Measurements from ENCODE around the gene ZNF320.
"Not testable (repeated sequence)": the region's sequence is repeated elsewhere in the genome, so short reads cannot be mapped to it uniquely, and the experiment has no call there.

Gene ZNF320

DNA sequence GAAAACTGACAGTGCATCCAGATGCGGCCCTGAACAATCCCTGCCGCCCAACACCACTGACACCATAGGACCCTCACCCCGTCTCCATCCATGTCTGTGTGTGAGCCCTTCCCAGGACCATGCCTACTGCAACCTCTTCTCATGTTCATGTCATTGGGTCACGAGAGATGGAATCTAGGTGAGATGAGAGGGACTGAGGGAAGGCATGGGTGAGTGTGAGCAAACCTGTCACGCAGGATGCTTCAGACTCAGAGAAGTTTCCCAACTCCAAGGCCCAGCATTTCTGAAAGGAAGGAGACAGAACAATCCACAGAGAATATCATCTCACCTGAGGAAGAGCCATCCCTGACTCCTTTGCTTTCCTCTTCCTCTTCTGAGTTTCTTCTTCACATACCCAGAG lies 20.1 kb upstream of the ZNF320 start:
- DNase-seq, result no peak

DNA sequence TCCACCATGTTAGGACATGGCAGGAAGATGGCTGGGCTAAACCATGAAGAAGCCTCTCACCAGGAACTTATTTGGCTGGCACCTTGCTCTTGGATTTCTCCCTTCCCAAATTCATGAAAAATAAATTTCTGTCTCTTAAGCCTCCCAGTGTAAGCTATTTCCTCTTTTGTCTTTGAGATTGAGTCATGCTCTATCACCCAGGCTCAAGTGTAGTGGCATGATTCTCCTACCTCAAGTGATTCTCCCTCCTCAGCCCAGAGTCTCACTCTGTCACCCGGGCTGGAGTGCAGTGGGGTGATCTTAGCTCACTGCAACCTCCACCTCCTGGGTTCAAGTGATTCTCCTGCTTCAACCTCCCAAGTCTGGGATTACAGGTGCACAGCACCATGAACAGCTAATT lies 13.2 kb upstream of the ZNF320 start:
- no peak for DNase-seq

DNA sequence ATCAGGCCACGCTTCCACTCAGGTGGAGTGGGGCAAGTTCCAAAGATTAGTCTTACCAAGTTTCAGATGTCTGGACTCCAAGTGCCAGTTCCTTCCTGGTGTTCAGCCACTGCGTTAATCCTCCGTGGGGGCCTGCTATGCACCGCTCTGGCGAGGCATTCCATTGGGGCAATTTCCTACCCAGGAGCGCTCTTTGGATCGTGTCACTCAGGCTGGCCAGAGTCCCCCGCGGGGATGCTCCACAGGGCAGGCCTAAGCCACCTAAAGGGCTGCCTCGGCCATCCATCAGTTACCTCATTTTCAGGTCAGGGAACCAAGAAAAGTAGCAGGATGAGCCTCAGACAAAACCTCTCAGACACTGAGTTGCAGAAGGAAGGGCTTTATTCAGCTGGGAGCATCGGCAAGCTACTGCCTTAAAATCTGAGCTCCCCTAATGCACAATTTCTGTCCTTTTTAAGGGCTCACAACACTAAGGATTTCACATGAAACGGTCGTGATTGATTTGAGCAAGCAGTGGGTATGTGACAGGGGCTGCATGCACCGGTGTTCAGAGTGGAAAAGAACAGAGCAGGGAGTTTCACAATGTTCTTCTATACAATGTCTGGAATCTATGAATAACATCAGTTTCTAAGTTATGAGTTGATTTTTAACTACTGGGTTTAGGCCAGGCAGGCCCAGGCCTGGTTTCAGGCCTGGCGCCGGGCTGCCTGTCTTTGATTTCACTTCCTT lies 6.8 kb upstream of the ZNF320 start:
- DNase-seq, result not testable (repeated sequence)

DNA sequence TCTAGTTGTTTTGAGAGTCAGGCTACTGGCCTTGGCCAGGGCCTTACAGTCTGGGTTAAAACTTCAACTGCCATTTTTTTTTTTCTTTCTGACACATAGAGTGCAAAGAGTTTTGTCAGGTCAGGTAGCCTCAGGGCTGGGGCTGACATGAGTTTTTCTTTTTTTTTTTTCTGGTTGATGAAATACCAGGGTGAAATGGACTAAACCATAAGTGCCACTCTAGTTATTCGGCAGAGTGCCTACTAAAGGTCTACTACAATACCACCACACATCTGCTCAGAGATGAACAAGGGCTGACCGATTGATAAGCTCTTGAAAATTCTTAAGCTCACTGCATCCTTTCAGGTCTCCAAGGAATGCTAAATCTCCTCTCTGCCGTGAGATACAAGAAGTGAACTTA lies 4.4 kb upstream of the ZNF320 start:
- DNase-seq, result no peak

DNA sequence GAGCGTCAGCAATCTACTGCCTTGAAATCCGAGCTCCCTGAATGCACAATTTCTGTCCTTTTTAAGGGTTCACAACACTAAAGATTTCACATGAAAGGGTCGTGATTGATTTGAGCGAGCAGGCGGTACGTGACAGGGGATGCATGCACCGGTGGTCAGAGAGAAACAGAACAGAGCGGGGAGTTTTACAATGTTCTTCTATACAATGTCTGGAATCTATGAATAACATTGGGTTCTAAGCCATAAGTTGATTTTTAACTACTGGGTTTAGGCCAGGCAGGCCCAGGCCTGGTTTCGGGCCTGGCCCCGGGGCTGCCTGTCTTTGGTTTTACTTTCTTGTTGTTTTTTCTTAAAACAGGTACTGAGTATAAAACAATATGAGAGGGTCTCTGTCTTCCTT lies 1.2 kb upstream of the ZNF320 start:
- not testable (repeated sequence) for DNase-seq

DNA sequence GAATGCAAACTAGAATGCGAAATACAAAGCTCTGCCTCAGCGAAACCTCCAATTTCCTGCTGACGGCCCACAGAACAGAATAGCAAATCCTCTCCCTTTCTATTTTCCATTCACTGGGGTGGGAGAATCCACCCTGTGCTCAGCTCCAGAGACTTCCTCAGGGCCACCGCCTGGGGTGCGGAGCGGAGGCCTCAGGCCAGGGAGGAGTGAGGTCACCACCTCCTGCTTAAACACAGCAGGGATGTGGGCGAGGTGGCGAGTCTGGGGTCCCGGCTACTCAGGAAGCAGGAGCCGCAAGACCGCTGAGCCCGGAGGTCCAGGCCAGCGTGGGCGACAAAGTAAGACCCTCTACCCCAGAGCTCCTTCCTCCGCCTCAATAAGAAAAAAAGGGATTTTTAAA lies 666 bp upstream of the ZNF320 start:
- no peak for DNase-seq

DNA sequence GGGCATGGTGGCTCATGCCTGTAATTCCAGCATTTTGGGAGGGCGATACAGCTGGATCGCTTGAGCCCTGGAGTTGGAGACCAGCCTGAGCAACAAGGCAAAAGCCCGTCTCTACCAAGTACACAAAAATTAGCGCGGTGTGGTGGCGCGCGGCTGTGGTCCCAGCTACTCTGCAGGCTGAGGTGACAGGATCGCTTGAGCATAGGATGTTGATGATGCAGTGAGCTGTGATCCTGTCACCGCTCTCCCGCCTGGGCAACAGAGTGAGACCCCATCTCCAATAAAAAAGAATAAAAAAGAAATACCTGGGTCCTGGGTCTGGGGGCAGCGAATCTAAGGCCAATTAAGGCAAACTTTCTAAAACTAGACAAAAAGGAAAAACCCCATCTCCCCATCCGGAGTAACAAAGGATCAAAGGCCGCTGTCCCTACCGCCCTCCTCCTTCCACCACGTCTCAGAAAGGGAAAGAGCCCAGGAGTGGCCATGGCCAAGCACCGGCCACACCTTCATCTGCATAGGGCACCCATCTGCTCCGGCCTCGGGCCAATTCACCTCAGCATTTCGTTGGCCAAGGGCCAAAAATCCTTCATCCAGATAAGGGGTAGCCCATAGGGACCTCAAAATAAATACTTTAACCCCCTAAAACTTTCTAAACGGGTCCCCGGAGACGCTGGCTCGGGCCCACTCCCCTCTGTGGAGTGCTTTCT lies 851 bp downstream of the ZNF320 start:
- DNase-seq, result no peak

DNA sequence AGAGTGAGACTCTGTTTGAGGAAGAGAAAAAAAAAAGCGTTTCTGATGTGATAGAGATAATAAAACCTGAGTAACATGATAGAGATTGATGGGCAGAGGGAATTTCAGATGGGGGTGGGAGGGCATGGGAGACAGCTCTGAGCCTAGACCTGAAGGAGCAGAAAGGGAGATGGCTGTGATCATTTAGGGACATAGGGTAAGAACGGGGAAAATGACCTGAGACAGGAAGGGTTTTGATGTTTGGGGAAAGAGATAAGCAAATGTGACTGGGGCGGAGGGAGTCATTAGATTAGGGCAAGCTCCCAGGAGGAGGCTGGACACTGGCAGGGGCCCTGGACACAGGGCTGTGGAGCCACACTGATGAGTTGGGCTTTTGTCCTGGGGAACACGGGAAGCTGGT lies 6.1 kb downstream of the ZNF320 start:
- no peak for DNase-seq

DNA sequence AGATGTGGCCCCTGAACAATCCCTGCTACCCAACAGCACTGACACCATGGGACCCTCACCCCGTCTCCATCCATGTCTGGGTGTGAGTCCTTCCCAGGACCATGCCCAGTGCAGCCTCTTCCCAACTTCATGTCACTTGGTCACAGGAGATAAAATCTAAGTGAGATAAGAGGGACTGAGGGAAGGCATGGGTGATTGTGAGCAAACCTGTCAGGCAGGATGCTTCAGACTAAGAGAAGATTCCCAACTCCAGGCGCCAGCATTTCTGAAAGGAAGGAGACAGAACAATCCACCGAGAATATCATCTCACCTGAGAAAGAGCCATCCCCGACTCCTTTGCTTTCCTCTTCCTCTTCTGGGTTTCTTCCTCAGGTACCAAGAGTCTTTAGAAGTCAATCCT lies 7.5 kb downstream of the ZNF320 start:
- no peak for DNase-seq

DNA sequence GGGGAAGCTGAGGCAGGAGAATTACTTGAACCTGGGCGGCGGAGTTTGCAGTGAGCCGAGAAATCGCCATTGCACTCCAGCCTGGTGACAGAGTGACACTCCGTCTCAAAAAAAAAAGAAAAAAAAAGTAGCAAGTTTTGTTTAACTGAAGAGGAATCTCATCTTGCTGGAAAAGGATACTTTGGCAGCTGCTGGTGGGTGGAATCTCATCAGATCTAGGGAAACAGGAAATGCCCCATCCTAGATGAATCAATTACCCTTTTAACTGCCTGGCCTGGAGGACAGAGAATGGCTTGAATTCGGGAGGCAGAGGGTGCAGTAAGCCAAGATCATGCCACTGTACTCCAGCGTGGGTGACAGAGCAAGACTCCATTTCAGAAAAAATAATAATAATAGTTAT lies 8.4 kb downstream of the ZNF320 start:
- DNase-seq, result no peak

DNA sequence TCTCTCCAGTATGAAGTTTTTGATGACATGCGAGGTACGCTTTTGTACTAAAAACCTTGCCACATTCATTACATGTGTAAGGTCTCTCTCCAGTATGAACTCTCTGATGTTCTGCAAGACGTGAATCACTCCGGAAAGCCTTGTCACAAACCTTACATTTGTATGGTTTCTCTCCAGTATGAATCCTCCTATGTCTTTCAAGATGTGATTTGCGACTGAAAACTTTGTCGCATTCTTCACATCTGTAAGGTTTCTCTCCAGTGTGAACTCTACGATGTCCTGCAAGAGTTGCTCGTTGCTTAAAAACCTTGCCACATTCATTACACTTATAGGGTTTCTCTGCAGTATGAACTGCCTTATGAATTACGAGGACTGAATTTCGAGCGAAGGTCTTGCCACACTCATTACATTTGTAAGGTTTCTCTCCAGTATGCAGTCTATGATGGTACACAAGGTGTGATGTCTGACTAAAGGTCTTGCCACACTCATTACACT lies 16.5 kb downstream of the ZNF320 start:
- DNase-seq, result no peak

DNA sequence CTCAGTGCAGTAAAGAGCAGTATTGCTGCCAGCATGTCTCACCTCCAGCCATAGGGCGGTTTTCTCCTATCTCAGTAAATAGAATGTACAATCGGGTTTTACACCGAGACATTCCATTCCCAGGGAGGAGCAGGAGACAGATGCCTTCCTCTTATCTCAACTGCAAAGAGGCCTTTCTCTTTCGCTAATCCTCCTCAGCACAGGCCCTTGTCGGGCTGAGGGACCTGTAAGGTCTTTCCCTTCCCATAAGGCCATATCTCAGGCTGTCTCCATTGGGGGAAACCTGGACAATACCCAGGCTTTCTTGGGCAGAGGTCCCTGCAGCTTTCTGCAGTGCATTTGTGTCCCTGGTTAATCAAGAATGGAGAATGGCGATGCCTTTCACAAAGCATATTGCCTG lies 24.4 kb downstream of the ZNF320 start:
- not testable (repeated sequence) for DNase-seq

DNA sequence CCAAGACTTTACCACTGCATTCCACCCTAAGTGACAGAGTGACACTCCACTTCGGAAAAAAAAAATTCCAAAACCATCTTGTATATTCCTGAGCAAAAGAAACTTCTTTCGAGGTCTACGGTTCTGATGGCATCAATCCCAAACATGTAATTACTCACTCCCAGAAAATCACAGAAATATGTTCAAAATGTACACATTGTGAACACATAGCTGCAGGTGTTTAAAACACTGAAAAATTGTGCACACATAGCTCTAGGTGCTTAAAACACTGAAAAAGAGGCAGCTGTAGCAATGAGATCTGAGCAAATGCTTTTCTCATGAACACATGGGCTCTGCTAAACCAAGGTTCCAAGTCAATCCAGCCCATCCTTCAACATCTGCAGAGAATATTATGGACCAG lies 26.0 kb downstream of the ZNF320 start:
- DNase-seq, result no peak

DNA sequence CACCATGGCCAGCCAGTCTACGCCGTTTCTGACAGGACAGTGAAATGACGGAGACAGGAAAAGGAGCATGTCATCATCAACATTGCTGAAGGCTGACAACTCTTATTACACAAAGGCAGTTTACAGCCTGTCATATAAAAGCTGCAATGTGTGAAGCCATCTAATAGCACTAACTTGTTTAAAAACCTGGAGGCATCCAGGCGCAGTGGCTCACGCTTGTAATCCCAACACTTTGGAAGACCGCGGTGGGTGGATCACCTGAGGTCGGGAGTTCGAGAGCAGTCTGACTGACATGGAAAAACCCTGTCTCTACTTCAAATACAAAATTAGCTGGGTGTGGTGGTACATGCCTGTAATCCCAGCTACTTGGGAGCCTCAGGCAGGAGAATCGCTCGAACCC lies 29.4 kb downstream of the ZNF320 start:
- DNase-seq, result not testable (repeated sequence)

DNA sequence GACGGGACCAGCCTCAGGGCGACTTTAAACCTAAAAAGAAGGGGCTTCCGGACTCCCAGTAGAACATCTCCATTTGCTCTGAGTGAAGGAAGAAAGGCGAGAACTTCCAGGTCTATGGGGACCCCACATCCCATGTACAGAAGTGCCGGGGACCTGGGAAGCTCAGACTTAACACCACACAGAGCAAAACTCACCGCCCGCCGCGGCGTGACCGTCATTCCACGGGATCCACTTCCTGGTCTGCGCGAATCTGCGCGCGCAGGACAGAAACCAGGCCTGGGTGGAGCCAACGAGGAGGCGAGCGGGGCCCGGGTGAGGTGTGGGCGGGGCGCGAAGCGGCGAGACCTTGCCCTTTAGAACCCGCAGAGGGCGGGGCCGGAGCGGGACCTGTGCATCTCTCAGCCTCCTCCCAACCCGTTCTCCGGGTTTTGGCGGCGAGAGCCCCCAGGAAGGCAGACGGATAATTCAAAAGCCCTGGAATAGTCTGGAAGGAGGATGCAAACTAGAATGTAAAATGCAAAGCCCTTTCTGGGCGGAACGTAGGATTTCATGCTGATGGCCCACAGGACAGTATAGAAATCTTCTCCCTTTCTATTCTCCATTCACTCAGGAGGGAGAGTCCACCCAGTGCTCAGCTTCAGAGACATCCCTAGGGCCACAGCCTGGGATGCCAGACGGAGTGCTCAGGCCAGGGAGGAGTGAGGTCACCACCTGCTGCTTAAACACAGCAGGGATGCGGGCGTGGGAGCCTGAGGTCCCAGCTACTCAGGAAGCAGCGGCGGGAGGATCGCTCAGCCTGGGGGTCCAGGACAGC lies 39.9 kb downstream of the ZNF320 start, which contains the start of gene ZNF468:
TSS of gene ZNF468 (minus strand) at position 242 of the 814 bp plus-strand sequence. CDS start 3,347 bp downstream, outside the sequence.
- DNase-seq, result peak; percentile 46 to 78 (median 62)

DNA sequence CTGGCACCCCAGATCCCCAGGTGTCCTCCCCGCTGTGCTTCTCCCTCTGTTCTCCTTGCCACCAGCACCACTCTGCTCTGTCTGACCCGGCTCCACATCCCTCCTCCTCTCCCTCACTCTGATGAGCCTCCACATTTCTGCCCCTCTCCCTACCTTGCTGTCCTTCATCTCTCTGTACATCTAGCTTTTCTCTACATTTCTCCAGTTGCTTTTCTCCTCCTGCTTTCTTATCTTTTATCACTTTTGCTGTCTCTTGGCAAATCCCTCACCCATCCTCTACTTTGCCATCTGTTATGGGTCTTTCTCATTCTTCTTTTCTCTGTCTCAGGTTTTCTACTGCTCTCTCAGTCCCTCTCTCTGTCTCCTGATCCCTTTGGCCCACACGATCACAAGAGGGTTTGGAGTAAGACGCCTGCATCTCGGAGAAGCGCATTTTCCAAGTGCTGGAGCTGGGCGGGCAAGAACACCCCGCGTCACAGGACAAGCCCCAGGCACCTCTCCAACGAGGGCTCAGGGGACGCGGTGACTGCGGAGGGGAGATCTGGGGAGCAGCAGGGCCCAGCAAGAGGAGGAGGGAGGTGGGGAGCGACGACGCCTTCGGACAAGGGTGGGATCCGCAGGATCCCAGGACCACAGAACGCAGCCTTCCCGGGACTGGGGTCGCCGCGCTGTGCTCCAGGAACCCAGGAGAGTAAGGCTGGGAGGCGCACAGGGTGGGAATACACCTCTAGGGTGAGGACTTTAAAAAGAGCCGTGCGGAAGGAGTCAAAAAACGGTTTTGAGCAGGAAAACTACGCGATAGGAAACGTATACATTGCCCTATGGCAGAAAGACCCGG lies 40.7 kb downstream of the ZNF320 start:
- peak in 1 of 6 experiments; percentile 26 for DNase-seq

Data from stimulated activated naive CD4-positive, alpha-beta T cell (primary cell).